ENCODE measurements around the gene TYMP. TPM values are rescaled to one million over a fixed set of nuclear protein-coding genes. Genes with fewer than 3 reads are reported as not detected.

The TYMP gene
- total and polyA plus RNA-seq, 2 of the 4 experiments (the other 2 are of a cell fraction) = 0.18 to 0.74 TPM

DNA sequence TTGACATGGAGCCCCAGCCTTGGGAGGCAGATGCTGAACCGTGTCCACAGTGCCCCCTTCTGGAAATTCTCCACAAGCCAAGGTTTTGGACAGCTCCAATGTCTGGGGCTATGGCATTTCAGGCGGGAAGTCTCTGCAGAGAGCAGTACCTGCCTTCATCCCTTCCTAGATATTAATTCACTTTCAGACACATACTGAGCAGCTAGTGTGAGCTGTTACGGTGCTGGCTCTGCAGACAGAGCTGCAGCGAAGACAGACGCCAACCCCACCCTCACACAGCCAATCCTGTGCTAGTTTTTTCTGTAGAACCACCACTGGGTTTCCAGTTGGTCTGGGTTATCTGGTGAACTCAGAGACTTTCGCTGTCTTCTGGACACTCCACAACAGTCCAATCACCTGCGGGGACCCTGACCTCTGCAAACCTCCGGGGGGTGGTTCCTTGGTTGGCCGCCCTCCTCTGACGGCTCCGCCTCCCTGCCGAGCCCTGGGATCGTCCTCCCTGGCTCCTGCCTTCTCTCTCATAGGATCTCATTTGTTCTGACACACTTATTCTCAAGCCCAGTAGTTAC, 31.4 kb downstream of the TYMP start:
- H3K4me1 ChIP-seq (ENCODE audit: control insufficient read depth, insufficient read depth, low read length) = no peaks in the 10 kb centered on the region
- DNase-seq = peak; percentile 51
- H2BK15ac ChIP-seq (ENCODE audit: low read depth, low read length) = no peak overlapping the region
- ATAC-seq (ENCODE audit: low read depth) = peak; percentile 98
- no peaks in the 10 kb centered on the region for H3K9me1 ChIP-seq (ENCODE audit: insufficient read depth, low read length)
- no peak overlapping the region for H3K23ac ChIP-seq (ENCODE audit: low read depth, low read length)
- no peak overlapping the region for H3K14ac ChIP-seq (replicated peaks; ENCODE audit: low read depth, low read length)
- no peak overlapping the region for H3K27ac ChIP-seq (ENCODE audit: insufficient read depth, low read length)
- peak overlapping the region; percentile 44 for H2AK9ac ChIP-seq (replicated peaks; ENCODE audit: low read depth, low read length, poor library complexity)
- no peak overlapping the region for H2AFZ ChIP-seq (replicated peaks; ENCODE audit: low read length, poor library complexity)
- H4K20me1 ChIP-seq (ENCODE audit: insufficient read depth, low read length) = no peaks in the 10 kb centered on the region
- no peak overlapping the region for H4K8ac ChIP-seq (ENCODE audit: low read depth in 2 of 2, low read length in 2 of 2)
- in situ Hi-C loops (cut with MboI; ENCODE audit: low sequenced_read_pairs) (no loop called here), intact Hi-C loops (cut with micrococcal nuclease) (loop anchor here (1.0 to 2.0 kb wide), 2 partner anchors 23 to 256 kb away; partner anchors contain the start of gene SBF1), dilution Hi-C loops (cut with HindIII; ENCODE audit: low sequenced_read_pairs, unreplicated experiment) (no loop called here)
- H3K79me1 ChIP-seq (ENCODE audit: low read depth in 1 of 2, low read length in 2 of 2) = no peaks in the 10 kb centered on the region
- H3K4me2 ChIP-seq (ENCODE audit: low read depth, low read length) = no peak overlapping the region
- H2AK5ac ChIP-seq (ENCODE audit: low read depth, low read length) = no peak overlapping the region
- H3K9ac ChIP-seq (ENCODE audit: low read depth, low read length) = no peak overlapping the region
- H2BK5ac ChIP-seq (ENCODE audit: low read depth, low read length, poor library complexity, severe bottlenecking) = no peak overlapping the region
- 0% methylated on average over 1 of the region's 13 CpGs; no CpG with 5 or more reads in 1 of the 2 experiments for WGBS, 2 experiments (ENCODE audit: extremely low coverage in 2 of 2, insufficient read length in 1 of 2)
- CTCF ChIA-PET = interaction anchor here (0.5 to 0.9 kb wide), 3 partner anchors 8 to 143 kb away, joined by 3 to 4 read pairs (median 4); partner anchors contain the start of gene LMF2
- no peak overlapping the region for H4K5ac ChIP-seq (ENCODE audit: low read depth, low read length)
- H3K4me3 ChIP-seq (ENCODE audit: insufficient read depth, low read depth, low read length) = no peak overlapping the region
- no TSS peak for BruUV-seq (replicated peaks)
- TF ChIP-seq RAD21 (IDR thresholded peaks at IDR 0.05; ENCODE audit: low read length) = peak; percentile 74
- no peak for TF ChIP-seq NFE2L2 (IDR thresholded peaks at IDR 0.05; ENCODE audit: low read depth, low read length)
- no peak for TF ChIP-seq RCOR1 (IDR thresholded peaks at IDR 0.05; ENCODE audit: insufficient replicate concordance, low read length)
- TF ChIP-seq, protein P1, sequence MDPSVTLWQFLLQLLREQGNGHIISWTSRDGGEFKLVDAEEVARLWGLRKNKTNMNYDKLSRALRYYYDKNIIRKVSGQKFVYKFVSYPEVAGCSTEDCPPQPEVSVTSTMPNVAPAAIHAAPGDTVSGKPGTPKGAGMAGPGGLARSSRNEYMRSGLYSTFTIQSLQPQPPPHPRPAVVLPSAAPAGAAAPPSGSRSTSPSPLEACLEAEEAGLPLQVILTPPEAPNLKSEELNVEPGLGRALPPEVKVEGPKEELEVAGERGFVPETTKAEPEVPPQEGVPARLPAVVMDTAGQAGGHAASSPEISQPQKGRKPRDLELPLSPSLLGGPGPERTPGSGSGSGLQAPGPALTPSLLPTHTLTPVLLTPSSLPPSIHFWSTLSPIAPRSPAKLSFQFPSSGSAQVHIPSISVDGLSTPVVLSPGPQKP (IDR thresholded peaks at IDR 0.05; ENCODE audit: borderline replicate concordance, low read depth, low read length) = no peak
- TF ChIP-seq SMC3 (IDR thresholded peaks at IDR 0.05; ENCODE audit: low read depth, low read length) = peak; percentile 57
- no peak for TF ChIP-seq MXI1 (IDR thresholded peaks at IDR 0.05; ENCODE audit: borderline replicate concordance, low read depth, low read length)
- no peak for TF ChIP-seq CEBPB (IDR thresholded peaks at IDR 0.05; ENCODE audit: low read depth, low read length)
- no peak for TF ChIP-seq RFX5 (IDR thresholded peaks at IDR 0.05; ENCODE audit: low read depth, low read length)
- TF ChIP-seq, protein P2, sequence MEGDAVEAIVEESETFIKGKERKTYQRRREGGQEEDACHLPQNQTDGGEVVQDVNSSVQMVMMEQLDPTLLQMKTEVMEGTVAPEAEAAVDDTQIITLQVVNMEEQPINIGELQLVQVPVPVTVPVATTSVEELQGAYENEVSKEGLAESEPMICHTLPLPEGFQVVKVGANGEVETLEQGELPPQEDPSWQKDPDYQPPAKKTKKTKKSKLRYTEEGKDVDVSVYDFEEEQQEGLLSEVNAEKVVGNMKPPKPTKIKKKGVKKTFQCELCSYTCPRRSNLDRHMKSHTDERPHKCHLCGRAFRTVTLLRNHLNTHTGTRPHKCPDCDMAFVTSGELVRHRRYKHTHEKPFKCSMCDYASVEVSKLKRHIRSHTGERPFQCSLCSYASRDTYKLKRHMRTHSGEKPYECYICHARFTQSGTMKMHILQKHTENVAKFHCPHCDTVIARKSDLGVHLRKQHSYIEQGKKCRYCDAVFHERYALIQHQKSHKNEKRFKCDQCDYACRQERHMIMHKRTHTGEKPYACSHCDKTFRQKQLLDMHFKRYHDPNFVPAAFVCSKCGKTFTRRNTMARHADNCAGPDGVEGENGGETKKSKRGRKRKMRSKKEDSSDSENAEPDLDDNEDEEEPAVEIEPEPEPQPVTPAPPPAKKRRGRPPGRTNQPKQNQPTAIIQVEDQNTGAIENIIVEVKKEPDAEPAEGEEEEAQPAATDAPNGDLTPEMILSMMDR (conservative IDR thresholded peaks at IDR 0.05; ENCODE audit: low read depth, low read length) = peak; percentile 72
- TF ChIP-seq, protein P3, sequence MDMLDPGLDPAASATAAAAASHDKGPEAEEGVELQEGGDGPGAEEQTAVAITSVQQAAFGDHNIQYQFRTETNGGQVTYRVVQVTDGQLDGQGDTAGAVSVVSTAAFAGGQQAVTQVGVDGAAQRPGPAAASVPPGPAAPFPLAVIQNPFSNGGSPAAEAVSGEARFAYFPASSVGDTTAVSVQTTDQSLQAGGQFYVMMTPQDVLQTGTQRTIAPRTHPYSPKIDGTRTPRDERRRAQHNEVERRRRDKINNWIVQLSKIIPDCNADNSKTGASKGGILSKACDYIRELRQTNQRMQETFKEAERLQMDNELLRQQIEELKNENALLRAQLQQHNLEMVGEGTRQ (IDR thresholded peaks at IDR 0.05; ENCODE audit: low read depth, low read length) = no peak
- TF ChIP-seq BHLHE40 (IDR thresholded peaks at IDR 0.05; ENCODE audit: low read depth, low read length) = no peak
- no peak for TF ChIP-seq CHD1 (IDR thresholded peaks at IDR 0.05; ENCODE audit: low read depth, low read length)
- no peak for TF ChIP-seq MAFK (IDR thresholded peaks at IDR 0.05; ENCODE audit: low read depth, low read length)
- TF ChIP-seq MAZ (IDR thresholded peaks at IDR 0.05; ENCODE audit: borderline replicate concordance, low read depth, low read length) = 0 out of 2 replicates have a peak, but pooled peaks have one; percentile 15
- no peak for TF ChIP-seq POLR2A (IDR thresholded peaks at IDR 0.05; ENCODE audit: low read depth, low read length)
- no peak for TF ChIP-seq FOS (IDR thresholded peaks at IDR 0.05; ENCODE audit: low read depth, low read length)
- H2BK120ac ChIP-seq (ENCODE audit: low read depth, low read length) = no peak overlapping the region
- no peak overlapping the region for H3K18ac ChIP-seq (ENCODE audit: low read depth, low read length)
- H4K91ac ChIP-seq (ENCODE audit: insufficient read depth, low read depth, low read length) = no peak overlapping the region
- POLR2A ChIA-PET (ENCODE audit: unreplicated experiment) = no interaction called here
- no peak overlapping the region for H3K4ac ChIP-seq (ENCODE audit: low read depth, low read length)
- H3K36me3 ChIP-seq (ENCODE audit: control insufficient read depth, insufficient read depth, low read length) = peaks cover 12% of the 10 kb centered on the region; the same call in 1 of the 2 replicates
- H3K56ac ChIP-seq (ENCODE audit: extremely low read depth, insufficient read depth, low read length) = no peak overlapping the region
- H3K27me3 ChIP-seq (ENCODE audit: control insufficient read depth, insufficient read depth, low read length) = peaks cover 4% of the 10 kb centered on the region
- H3K9me3 ChIP-seq (ENCODE audit: control insufficient read depth, insufficient read depth, low read length) = no peaks in the 10 kb centered on the region
- H2BK20ac ChIP-seq (ENCODE audit: low read depth, low read length) = no peak overlapping the region
